Chondrocyte (in vitro differentiated cells): ENCODE data around the gene PTPRC. TPM values are rescaled to one million over a fixed set of nuclear protein-coding genes. Genes with fewer than 3 reads are reported as not detected.

ENCODE experiments used
- DNase-seq: peaks from one replicate; pipeline ENCODE4 v3.0.0; 2021; ENCODE audit warnings: mixed read lengths, low spot score
- H3K27ac Mint-ChIP-seq: one replicate; pipeline ENCODE4 v1.8.0; 2021; ENCODE audit warnings: mild to moderate bottlenecking, moderate library complexity, mixed read lengths; ENCODE audit not compliant: unreplicated experiment
- H3K27me3 Mint-ChIP-seq: 2 replicates; pipeline ENCODE4 v1.8.0; 2021; ENCODE audit warnings: low read depth, mixed read lengths
- H3K36me3 Mint-ChIP-seq: 2 replicates; pipeline ENCODE4 v1.8.0; 2021; ENCODE audit warnings: low read depth, mixed read lengths
- H3K4me1 Mint-ChIP-seq: 2 replicates; pipeline ENCODE4 v1.8.0; 2021; ENCODE audit warnings: low read depth, mild to moderate bottlenecking, mixed read lengths
- H3K4me3 Mint-ChIP-seq: one replicate; pipeline ENCODE4 v1.8.0; 2021; ENCODE audit warnings: mild to moderate bottlenecking, moderate library complexity, mixed read lengths; ENCODE audit not compliant: unreplicated experiment
- H3K9me3 Mint-ChIP-seq: 2 replicates; pipeline ENCODE4 v1.8.0; 2021; ENCODE audit warnings: low read depth, mixed read lengths
- CTCF ChIP-seq: fragments of 200-600 bp; sonication (generic); IDR thresholded peaks from 2 replicates; pipeline ENCODE4 v1.5.0; 2021; ENCODE audit warnings: antibody characterized with exemption, mild to moderate bottlenecking, moderate library complexity
- total RNA-seq: library from RNA; stranded (reverse); gene quantifications from 3 replicates; pipeline ENCODE4 v1.2.1, GENCODE V29; 2021

Gene PTPRC
- total RNA-seq, 1 donor from 2014 or later: not detected

GRCh38 chr1:198687429-198687828 lies 48.6 kb downstream of the PTPRC start:
- DNase-seq: no peak
- no peaks in the 10 kb centered on the region for H3K9me3 Mint-ChIP-seq
- H3K4me3 Mint-ChIP-seq: no peak overlapping the region
- H3K4me1 Mint-ChIP-seq: peaks cover 8% of the 10 kb centered on the region
- H3K36me3 Mint-ChIP-seq: no peaks in the 10 kb centered on the region
- TF ChIP-seq CTCF: no peak
- no peak overlapping the region for H3K27ac Mint-ChIP-seq
- no peaks in the 10 kb centered on the region for H3K27me3 Mint-ChIP-seq

GRCh38 chr1:198691063-198691462 lies 52.2 kb downstream of the PTPRC start:
- no peak for DNase-seq
- H3K27me3 Mint-ChIP-seq: no peaks in the 10 kb centered on the region
- H3K4me3 Mint-ChIP-seq: no peak overlapping the region
- no peaks in the 10 kb centered on the region for H3K36me3 Mint-ChIP-seq
- H3K9me3 Mint-ChIP-seq: no peaks in the 10 kb centered on the region
- no peak for TF ChIP-seq CTCF
- no peak overlapping the region for H3K27ac Mint-ChIP-seq
- no peaks in the 10 kb centered on the region for H3K4me1 Mint-ChIP-seq

GRCh38 chr1:198693321-198693720 lies 54.5 kb downstream of the PTPRC start:
- no peaks in the 10 kb centered on the region for H3K9me3 Mint-ChIP-seq
- no peak for TF ChIP-seq CTCF
- H3K4me3 Mint-ChIP-seq: no peak overlapping the region
- H3K27ac Mint-ChIP-seq: no peak overlapping the region
- H3K4me1 Mint-ChIP-seq: no peaks in the 10 kb centered on the region
- no peaks in the 10 kb centered on the region for H3K36me3 Mint-ChIP-seq
- no peaks in the 10 kb centered on the region for H3K27me3 Mint-ChIP-seq
- DNase-seq: no peak

GRCh38 chr1:198694542-198694941 lies 55.7 kb downstream of the PTPRC start:
- Mint-ChIP-seq H3K36me3 (no peaks in the 10 kb centered on the region), H3K4me3 (no peak overlapping the region)

GRCh38 chr1:198696211-198696610 lies 57.4 kb downstream of the PTPRC start:
- Mint-ChIP-seq H3K9me3 (no peaks in the 10 kb centered on the region), H3K27ac (no peak overlapping the region), H3K27me3 (no peaks in the 10 kb centered on the region), H3K4me3 (no peak overlapping the region), H3K4me1 (peaks cover 21% of the 10 kb centered on the region), H3K36me3 (no peaks in the 10 kb centered on the region)
- no peak for TF ChIP-seq CTCF
- DNase-seq: no peak

More at GRCh38 chr1:198694542-198694941, 55.7 kb downstream of the PTPRC start:
- no peaks in the 10 kb centered on the region for H3K27me3 Mint-ChIP-seq
- H3K27ac Mint-ChIP-seq: no peak overlapping the region
- TF ChIP-seq CTCF: no peak
- DNase-seq: no peak
- no peaks in the 10 kb centered on the region for H3K9me3 Mint-ChIP-seq
- peaks cover 6% of the 10 kb centered on the region for H3K4me1 Mint-ChIP-seq
